ENCODE measurements around the gene TFDP2.

DNA sequence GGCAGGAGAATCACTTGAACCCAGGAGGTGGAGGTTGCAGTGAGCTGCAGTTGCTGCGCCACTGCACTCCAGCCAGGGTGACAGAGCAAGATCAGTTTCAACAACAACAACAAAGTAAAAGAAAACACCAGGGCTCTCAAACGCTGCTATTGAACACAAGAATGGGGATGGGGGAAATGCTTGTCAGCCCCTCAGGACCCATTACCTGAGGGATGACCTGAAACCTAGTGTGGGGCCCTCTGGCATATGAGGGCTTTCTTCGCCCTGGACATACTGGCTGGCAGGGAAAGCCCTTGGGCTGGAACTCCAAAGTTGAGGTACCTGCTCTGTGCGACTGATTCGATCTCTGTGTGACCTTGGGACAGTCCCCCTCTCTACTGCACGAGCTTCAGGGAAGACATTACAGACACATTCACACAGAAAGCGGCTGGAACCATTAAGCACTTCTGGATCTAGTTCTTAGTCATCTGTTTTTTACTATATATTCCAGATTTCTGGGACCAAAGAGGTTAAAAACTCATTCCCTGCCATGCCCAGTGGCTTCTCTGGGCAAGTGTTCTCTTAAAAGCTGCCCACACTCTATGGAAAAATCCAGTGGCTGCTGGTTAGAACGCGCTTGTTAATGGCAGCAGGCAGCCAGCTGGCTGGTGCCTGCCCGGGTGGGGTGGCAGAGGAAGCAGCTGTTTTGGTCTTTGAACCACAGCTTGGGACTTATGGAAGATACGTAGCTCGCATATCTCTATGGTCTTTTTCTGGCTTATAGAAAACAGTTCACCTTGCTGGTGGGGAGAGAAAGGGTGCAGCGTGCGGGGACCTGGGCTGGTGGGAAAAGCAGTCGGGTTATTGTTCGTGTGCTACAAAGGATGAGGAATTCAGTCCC lies 215.7 kb downstream of the TFDP2 start:
- TF ChIP-seq, protein P1, sequence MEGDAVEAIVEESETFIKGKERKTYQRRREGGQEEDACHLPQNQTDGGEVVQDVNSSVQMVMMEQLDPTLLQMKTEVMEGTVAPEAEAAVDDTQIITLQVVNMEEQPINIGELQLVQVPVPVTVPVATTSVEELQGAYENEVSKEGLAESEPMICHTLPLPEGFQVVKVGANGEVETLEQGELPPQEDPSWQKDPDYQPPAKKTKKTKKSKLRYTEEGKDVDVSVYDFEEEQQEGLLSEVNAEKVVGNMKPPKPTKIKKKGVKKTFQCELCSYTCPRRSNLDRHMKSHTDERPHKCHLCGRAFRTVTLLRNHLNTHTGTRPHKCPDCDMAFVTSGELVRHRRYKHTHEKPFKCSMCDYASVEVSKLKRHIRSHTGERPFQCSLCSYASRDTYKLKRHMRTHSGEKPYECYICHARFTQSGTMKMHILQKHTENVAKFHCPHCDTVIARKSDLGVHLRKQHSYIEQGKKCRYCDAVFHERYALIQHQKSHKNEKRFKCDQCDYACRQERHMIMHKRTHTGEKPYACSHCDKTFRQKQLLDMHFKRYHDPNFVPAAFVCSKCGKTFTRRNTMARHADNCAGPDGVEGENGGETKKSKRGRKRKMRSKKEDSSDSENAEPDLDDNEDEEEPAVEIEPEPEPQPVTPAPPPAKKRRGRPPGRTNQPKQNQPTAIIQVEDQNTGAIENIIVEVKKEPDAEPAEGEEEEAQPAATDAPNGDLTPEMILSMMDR (IDR thresholded peaks at IDR 0.05 in 2 of 3, conservative IDR thresholded peaks at IDR 0.05 in 1 of 3; ENCODE audit: borderline replicate concordance in 1 of 3, insufficient read depth in 1 of 3, low read depth in 2 of 3, low read length in 2 of 3): no peak
- no peak for TF ChIP-seq TCF7L2 (IDR thresholded peaks at IDR 0.05; ENCODE audit: borderline replicate concordance, extremely low read depth, insufficient read depth, insufficient read length)
- TF ChIP-seq REST (IDR thresholded peaks at IDR 0.05; ENCODE audit: low read depth): no peak
- TF ChIP-seq CBX3 (IDR thresholded peaks at IDR 0.05; ENCODE audit: low read depth): no peak

Data from HCT116 (cell line).